ENCODE measurements around the gene TBC1D16. TPM values are rescaled to one million over a fixed set of nuclear protein-coding genes. Genes with fewer than 3 reads are reported as not detected.

TBC1D16 gene, protein sequence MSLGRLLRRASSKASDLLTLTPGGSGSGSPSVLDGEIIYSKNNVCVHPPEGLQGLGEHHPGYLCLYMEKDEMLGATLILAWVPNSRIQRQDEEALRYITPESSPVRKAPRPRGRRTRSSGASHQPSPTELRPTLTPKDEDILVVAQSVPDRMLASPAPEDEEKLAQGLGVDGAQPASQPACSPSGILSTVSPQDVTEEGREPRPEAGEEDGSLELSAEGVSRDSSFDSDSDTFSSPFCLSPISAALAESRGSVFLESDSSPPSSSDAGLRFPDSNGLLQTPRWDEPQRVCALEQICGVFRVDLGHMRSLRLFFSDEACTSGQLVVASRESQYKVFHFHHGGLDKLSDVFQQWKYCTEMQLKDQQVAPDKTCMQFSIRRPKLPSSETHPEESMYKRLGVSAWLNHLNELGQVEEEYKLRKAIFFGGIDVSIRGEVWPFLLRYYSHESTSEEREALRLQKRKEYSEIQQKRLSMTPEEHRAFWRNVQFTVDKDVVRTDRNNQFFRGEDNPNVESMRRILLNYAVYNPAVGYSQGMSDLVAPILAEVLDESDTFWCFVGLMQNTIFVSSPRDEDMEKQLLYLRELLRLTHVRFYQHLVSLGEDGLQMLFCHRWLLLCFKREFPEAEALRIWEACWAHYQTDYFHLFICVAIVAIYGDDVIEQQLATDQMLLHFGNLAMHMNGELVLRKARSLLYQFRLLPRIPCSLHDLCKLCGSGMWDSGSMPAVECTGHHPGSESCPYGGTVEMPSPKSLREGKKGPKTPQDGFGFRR
- 31.7 TPM for polyA plus RNA-seq (2013, experiment 1 of 2; ENCODE audit: insufficient read length)
- 34.3 TPM for polyA plus RNA-seq (2013, experiment 2 of 2; ENCODE audit: insufficient read length)

DNA sequence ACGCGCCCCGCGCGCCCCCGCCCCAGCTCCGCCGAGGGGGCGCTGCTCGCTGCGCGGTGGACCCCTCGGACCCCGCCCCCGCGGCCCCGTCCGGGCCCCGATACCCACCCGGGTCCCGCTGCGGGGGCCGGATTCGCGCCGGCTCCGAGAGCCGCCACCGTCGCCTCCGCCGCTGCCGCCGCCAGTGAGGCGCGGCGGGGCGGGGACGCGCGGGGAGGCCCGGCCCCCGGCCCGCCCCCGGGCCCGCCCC, at the start of gene TBC1D16:
TBC1D16 (minus strand) TSS at position 186 of the 250 bp plus-strand sequence. CDS start 22,325 bp downstream, outside the sequence.
- DNase-seq = no peak

DNA sequence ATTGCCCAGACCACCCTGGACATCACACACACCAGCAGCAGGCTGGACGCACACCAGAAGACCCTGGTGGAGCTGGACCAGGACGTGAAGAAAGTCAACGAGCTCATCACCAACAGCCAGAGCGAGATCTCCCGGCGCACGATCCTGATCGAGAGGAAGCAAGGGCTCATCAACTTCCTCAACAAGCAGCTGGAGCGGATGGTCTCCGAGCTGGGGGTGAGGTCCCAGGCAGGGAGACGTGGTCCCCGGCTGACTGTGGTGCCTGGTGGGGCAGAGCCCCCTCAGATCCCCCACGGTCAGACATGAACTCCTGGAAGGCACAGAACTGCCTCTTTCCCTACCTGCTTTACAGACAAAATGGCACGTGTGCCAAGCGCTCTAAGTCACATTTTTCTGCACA, 49.1 kb upstream of the TBC1D16 start:
- DNase-seq = no peak

DNA sequence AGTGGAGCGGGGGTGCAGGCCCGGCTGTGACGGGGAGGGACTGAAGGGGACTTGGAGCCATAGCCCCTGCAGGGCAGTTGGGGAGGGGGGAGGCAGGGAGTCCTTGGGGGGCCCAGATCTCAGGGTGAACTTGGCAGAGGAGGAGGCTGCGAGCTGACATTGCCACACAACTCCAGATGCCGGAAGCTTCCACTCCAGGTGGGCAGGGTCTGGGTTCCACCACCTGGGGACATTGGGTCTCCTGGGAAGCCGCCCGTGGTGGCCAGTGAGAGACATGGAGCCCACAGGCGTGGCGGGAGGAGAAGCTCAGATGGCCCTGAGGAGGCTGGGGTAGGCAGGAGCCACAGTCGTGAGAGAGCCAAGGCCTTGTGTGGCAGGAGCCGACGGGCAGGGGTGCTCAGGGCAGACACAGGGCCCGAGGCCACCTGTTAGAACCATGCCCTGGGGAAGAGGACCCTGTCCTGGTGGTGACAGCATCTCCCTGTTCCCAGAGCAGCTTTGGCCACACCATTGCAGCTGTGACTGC, 47.5 kb upstream of the TBC1D16 start:
- no peak for DNase-seq

DNA sequence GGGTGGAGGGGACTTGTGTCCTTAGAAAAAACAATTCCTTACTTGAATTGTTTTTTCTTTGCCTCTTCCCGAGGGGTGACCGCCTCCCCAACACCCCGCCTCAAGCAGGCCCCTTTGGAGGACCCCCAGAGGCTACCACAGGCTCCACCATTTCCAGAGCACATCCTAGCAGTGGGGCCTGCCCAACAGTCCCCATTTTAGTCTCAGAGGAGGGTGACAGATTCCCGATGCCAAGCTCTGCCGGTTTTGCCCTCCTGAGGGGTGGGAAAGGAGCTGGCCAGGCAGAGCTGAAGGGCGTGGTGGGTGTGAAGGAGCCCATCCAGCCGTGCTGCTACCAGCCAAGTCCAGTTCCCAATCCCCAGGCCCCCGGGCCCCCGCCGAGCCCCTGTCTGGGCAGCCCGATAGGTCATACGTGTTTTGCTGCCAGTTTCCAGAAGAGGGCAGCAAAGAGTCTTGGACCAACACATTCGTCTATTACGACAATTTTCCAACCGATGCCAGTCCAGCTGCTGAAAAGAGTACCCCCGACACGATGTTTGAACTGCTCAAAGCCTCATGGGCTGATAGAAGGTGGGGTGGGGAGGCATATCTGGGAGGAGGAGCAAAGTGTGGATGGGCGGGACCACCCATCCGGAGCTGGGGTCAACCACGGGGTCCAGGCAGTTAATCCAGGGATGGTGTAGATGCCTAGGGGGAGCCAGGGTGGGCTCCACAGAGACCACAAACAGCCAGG, 46.9 kb upstream of the TBC1D16 start:
- DNase-seq = peak; percentile 66

DNA sequence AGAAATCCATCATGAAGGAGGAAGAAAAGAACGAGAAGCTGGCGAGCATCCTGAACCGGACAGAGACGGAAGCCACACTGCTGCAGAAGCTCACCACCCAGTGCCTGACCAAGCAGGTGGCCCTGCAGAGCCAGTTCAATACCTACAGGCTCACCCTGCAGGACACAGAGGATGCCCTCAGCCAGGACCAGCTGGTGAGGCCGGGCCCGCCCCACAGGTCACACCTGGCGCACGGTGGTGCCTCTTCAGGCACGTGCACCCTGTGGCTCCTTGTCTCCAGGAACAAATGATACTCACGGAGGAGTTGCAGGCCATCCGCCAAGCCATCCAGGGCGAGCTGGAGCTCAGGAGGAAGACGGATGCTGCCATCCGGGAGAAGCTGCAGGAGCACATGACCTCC, 45.9 kb upstream of the TBC1D16 start:
- DNase-seq = no peak

DNA sequence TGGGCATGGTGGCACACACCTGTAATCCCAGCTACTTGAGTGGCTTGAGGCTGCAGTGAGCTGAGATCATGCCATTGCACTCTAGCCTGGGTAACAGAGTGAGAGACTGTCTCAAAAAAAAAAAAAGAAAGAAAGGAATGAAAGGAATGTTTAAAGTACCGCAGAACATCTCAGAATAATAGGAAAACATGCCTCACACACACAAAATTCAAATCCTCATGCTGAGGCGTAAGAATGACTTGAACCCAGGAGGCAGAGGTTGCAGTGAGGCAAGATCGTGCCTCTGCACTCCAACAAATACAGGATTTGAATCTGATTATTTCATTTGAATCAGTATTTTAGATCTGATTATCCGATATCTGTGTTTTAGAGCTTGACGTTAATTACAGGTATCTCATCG, 44.4 kb upstream of the TBC1D16 start:
- DNase-seq = peak; percentile 12

DNA sequence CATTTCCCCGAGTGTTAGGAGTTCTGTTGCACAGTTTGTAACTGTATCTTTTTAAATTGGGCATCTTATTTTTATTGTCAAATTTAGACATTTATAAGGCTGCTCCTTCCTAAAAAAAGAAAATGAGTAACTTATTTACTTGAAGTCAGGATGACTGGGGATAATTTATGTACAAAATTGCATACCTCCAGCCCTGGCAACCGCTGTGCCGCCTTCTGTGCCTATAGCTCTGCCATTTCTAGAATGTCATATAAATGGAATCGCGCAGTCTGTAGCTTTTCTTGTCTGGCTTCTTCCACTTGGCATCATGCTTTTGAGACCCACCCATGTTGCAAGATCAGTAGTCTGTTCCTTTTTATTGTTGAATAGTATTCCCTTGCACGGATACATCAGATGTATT, 36.7 kb upstream of the TBC1D16 start:
- no peak for DNase-seq

DNA sequence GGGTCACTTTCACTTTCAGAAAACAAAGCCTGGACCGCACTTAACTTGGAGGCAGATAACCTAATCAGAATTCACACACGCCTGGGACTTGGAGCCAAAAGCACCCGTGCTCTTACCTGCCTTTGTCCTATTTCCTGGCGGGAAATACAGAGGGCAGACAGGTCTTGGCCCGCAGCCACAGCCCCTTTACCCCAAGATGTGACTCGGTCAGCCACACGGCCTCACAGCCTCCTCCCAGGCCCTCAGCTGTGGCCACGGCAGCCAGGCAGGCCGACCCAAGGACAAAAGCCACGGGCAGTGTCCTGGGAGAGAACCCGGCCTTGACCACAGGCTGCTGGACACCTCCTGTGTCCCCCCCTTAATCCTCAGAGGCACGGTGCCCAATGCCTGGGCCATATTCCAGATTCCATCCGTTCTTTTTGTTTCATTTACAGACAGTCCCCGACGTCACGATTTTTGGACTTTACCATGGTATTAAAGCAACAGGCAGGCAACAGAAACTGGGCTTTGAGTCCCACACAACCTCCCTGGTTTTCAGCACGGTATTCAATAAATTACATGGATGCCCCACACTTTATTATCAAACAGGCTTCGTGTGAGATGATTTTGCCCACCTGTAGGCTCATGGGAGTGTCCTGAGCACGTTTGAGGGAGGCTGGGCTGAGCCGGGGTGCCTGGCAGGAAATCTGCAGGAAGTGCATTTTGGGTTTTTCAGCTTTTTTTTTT, 35.6 kb upstream of the TBC1D16 start:
- DNase-seq = no peak

DNA sequence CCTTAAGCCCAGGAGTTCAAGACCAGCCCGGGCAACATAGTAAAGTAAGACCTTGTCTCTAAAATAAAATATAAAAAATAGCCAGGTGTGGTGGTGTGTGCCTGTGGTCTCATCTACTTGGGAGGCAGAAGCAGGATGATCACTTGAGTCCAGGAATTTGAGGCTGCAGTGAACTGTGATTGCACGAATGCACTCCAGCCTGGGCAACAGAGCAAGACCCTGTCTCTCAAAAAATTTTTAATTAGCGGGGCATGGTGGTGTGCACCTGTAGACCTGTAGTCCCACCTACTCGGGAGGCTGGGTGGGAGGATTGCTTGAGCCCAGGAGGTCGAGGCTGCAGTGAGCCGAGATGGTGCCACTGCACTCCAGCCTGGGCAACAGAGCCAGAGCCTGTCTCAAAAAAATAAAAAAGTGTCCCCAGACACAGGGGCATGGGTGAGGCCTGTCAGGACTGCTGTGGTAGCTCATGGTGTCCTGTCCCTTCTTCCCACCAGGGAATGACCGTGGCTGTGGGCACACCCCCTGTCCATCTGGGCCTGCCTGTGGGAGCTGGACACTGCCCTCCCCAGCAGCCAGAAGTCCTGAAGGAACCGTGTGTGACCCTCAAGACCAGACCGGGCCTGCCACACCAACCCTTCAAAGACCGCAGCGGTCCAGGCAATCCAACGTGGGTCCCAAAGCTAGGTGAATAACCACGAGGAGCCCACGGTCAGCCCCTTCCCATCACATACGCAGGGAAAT, 34.9 kb upstream of the TBC1D16 start:
- DNase-seq = no peak

DNA sequence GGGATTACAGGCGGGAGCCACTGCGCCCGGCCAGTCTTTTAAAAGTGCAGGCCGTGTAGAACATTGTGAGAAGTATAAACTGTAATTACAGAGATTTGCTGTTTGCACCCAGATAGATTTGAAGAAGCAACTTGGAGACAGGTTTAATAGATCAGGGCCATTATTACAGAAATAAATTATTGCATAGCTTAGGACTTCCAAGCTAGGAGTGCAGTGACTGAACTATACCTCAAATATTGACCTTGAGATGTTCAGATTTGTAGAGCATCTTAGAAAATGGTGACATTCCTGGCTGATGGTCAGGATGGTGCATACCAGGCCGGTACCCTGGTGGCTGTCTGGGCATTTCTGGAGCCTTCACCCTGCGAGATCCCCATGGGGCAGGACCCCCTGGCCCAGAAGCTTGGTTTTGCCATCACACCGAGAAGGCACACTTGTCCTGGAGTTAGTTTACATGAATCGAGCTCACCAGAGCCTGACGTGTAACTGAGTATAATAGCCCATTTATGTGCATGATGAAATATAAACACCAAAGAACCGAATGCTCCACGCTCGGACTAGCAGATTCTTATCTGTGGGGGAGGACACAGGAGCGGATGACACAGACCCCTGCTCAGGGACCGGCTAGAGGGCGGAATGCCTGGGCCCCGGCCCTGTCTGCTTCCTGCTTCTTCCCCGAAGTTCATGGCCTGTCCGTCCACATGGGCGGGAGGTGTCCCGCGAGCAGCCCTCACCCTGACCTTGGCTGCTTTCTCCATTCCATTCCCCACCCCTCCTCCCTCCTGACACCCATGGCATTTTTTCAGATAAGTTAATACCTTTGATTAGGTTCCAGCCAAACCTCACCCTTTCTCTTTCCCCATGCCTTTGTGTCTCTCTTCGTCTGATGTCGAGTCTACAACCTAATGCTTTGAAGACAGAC, 32.9 kb upstream of the TBC1D16 start:
- peak; percentile 18 for DNase-seq

DNA sequence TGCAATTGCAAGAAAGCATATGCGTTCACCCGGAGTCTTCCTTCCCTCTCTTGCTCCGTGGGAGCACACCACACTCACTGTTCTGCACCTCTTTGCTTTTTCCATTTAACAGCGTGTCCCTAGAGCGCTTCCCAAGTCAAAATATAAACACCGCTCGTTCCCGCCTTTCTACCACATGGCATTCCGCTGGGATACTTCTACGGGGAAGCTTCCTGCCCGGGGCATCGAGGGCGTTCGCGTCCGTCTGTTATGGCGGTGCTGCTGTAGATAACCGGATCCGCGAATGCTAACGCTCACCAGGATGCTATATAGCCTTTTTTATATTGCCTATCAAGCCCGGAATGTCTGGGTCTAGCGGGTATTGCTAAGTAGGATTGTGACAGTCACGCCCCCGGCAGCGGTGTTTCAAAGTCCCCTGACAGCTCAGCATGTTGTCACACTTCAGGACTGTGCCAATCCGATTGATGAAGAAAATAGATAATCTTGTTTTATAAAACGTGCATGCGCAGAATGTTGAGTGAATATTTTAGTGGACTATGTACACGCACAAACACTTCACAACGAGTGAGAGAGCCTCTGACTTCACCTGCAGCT, 31.8 kb upstream of the TBC1D16 start:
- no peak for DNase-seq

DNA sequence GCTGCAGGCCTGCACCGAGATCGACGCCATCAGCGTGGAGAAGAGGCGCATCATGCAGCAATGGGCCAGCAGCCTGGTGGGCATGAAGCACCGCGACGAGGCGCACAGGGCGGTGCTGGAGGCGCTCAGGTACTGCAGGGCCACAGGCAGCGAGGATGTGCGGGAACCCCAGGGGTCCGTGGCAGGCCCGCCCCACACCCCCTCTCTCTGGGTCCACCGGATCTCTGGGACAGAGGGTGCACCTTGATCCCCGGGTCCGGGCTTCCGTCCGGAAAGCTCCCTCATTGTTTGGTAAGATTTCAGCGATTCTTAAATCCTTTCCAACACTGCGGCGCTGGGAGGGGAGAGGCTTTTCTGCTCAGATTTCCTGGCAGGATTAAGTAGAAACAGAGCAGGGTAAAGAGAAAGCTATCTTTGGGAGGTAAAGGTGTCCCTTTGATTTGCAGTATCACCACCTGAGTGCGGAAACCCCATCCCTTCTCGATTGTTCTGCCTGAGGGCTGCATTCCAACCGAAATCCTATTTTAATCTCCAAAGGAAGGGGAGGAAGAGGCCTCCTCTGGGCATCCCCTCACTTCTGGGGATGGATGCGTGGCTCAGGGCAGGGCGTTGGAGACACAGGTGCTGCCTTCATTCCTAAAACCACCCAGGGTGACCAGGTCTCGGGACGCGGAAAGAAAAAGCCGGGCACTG, 30.0 kb upstream of the TBC1D16 start:
- no peak for DNase-seq

DNA sequence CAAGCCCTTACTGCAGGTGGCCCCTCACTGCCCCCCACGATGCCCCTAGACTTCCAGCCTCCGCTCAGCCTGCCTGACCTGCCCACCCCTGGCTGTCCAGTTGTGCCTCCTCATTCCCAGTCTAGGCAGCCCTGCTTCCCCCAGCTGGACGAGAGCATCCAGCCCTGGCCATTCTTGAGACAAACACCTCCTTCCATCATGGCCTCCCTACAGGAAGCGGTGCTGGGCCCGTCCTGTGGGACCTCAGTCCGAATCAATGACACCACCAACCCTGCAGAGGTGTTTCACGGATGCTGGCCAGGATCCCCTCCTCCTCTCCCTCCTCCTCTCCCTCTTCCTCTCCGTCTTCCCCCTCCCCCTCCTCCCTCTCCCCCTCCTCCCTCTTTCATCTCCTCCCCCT, 29.0 kb upstream of the TBC1D16 start:
- no peak for DNase-seq

DNA sequence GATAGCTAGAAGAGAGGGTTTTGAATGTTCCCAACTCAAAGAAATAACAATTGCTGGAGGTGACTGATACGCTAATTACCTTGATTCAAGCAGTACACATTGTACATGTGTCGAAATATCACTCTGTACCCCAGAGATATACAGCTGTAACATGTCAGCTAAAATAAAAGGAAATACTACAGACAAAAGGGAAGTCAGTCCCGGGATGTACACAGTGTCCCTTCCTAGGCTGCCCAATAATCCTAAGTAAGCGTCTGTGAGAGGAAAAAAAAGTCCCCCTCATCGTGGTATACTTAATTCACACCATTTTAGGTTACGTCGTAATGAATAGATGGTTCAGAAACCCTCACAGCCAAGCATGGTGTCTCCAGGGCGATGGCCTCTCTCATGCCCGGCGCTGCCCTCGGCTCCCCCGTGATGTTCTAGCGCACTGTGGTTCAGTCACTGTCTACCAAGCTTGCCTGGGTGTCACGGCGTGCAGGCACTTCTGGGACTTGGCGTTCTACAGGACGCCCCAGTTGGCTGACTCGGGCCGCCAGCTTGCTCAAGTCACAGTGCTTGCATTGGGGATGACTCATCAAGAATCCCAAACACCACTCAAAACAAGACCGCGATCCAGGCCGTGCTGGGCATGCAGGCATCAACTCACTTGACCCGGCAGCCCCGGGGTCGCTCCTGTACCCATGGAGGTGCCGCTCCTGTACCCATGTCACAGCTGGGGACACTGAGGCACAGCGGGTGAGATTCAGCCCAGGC, 28.3 kb upstream of the TBC1D16 start:
- DNase-seq = peak; percentile 9

DNA sequence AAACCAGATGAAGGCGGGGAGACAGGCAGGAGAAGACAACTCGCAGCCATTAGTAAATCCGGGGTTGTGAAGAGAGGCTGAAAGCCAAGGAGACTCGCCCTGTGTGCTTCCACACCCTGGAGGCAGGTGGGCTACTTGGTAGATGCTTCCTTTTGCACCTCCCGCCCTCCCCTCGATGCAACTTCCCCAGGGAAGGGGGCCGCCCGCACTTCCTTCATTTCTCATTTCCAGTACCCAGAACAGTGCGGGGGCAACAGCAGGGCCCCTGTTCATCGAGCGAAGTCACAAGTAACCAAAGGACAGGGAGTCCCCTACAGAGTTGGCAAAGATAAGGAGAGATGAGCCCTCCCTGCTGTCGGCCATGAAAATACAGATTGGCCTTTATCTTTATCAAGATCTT, 25.7 kb upstream of the TBC1D16 start:
- no peak for DNase-seq

DNA sequence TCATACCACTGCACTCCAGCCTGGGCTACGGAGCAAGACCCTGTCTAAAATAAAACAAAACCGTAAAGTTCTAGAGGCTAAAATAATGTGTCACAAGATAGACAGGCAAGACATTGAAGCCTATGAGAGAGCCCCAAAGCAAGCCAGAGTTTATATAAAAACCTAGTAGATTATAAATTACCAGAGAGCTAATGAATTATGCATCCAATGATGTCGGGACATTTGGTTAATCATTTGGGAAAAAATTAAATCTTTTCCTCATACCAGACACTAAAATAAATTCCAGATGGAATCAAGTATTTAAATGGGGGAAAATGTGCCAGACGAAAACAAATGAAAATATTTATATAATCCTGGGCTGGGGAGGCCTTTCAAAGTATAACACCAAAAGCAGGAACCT, 25.0 kb upstream of the TBC1D16 start:
- peak; percentile 9 for DNase-seq

DNA sequence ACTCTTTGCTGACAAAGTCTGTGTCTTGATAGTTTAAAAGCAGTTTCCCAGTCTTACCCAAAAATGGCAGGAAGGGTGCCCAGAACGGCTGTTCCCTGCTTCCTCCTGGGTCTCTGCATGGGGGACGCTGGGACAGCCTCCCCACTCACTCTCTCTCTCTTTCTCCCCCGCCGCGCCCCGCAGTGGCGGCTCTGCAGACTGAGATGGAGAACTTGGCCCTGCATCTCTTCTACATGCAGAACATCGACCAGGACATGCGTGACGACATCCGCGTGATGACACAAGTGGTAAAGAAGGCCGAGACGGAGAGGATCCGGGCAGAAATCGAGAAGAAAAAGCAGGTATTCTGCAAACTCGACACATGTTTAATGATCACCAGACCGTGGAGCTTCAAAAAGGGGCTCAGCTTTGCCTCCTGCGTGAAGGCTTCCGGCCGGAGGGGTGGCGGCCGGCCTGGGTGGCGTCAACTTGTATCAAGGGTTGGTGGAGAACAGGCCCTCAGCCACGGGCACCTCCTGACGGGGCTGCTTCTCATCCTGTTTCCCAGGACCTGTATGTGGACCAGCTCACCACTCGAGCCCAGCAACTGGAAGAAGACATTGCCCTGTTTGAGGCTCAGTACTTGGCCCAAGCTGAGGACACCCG, 22.8 kb upstream of the TBC1D16 start:
- DNase-seq = no peak

DNA sequence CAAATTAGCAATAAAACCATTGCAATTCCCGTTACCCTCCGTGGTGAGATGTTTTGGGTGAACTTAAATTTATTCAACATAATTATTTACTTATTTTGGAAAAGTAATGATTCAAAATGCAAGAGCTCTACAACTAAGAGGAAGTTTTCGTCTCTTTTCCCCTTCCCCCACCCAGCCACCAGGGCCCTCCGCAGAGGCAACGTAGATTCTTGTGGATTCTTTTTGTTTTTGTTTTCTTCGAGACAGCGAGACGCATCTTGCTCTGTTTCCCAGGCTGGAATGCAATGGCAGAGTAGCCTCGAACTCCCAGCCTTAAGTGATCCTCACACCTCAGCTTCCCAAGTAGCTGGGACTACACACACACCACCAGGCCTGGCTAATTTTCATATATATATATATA, 19.9 kb upstream of the TBC1D16 start:
- no peak for DNase-seq

Measured in fibroblast of skin of abdomen (primary cell).